Esophagus squamous epithelium (tissue), 5 donors: ENCODE measurements around the gene BPGM. TPM values are rescaled to one million over a fixed set of nuclear protein-coding genes. Genes with fewer than 3 reads are reported as not detected.

Source experiments
- DNase-seq: peaks from one replicate; lab custom pipeline; 2025; lab: John Stamatoyannopoulos, UW
- H3K27ac ChIP-seq, 4 donors: fragments of 200-600 bp; sonication (generic); one replicate each; pipeline ENCODE4 v1.5.1; 2016 to 2019; ENCODE audit warnings: mild to moderate bottlenecking in 1 of 4
- H3K27me3 ChIP-seq, 4 donors: fragments of 200-600 bp; sonication (generic); 1 replicate in 3 of 4; 2 replicates in 1 of 4; pipeline versions ENCODE4 v1.5.1 to v1.6.0; 2017 to 2021; ENCODE audit warnings: antibody characterized with exemption in 1 of 4
- H3K36me3 ChIP-seq, 3 donors: fragments of 200-600 bp; sonication (generic); one replicate each; pipeline ENCODE4 v1.5.1; 2016 to 2019
- H3K4me1 ChIP-seq, 3 donors: fragments of 200-600 bp; sonication (generic); one replicate each; pipeline ENCODE4 v1.5.1; 2017 to 2019
- H3K4me3 ChIP-seq, 4 donors: fragments of 200-600 bp; sonication (generic); 1 replicate in 3 of 4; 2 replicates in 1 of 4; pipeline ENCODE4 v1.5.1; 2016 to 2019; ENCODE audit warnings: mild to moderate bottlenecking in 2 of 4, moderate library complexity in 1 of 4
- H3K9me3 ChIP-seq, 3 donors: fragments of 200-600 bp; sonication (generic); one replicate each; pipeline ENCODE4 v1.5.1; 2016 to 2019
- POLR2A ChIP-seq, 4 donors: fragments of 450-650 bp; IDR thresholded peaks; one replicate each; pipeline ENCODE4 v1.6.1; 2017; ENCODE audit warnings: antibody characterized with exemption in 4 of 4, mild to moderate bottlenecking in 4 of 4, moderate library complexity in 3 of 4
- WGBS, 2 donors: methylation state at CpG; one replicate each; pipeline ENCODE4 v1.1.5; 2018; 5-methylcytosine and 5-hydroxymethylcytosine counted together
- intact Hi-C: fragments of 100-400 bp; cut with DNase I; formaldehyde crosslinking; loops from one replicate; pipeline ENCODE4 v1.15.0; 2022
- total RNA-seq, 4 donors: library from RNA; depleted of rRNA; stranded (reverse); fragments of >200 nt; gene quantifications; one replicate each; pipeline ENCODE4 v1.1.0, GENCODE V29; 2016
- TF ChIP-seq, protein P1 (sequence below), 6 experiments: fragments of 450-650 bp in 4 of 6; fragments of 200-600 bp in 2 of 6; sonication (generic) in 2 of 6; IDR thresholded peaks; one replicate each; pipeline ENCODE4 v1.5.1; 2016 to 2019; ENCODE audit warnings: antibody characterized with exemption in 6 of 6, mild to moderate bottlenecking in 4 of 6, moderate library complexity in 4 of 6
- donor health status: DM: yes; HTN: yes; CAD: no.

Gene BPGM
- total RNA-seq, result 10 to 100 TPM in 2 of 4 donors, 1 to 10 TPM in 2; 4.4 to 16.8 (median 11.3) TPM

DNA sequence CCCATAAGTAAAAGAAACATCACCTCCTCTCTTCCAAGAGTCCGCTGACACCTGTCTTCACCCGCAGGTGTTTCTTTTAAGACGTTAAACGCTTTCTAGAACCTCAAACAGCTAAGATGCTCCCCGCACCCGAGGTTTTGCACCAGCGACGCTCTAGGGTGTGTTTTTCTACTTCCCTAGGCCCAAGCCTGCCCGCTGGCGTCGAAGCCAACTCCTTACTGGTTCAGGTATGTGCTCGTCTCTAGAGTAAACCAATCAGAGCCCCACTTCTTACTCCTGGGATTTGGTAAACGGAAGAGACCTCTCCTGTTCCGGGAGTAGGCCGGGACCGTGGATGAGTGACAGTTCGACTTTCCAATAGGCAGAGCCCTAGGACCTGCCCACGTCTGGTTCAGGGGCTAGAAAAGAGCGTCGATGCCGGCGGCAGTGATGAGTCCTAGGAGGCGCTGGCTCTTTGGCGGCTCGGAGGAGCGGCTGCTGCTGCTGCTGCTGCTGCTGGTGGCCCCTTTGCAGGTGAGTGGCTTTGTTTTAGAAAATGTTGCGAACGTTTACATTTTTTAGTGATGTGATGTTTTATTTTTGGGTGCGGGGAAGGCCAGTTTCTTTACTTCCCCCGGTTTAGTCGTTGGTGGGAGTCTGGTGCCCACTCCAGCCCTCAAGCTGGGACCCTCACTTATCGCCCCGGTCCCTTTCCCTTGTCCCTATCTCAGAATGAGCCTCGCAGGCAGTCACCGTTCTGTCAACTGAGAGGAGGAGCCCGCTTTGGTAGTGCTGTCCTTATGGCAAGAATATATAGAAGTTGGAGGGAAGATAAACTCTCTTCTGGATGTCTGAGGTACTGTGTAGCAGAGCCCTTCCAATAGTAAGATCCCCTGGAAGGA lies at the start of gene BPGM:
BPGM (plus strand) TSS at position 429 of the 881 bp plus-strand sequence. CDS start 14,655 bp downstream, outside the sequence.
- Histone ChIP-seq H3K4me3 (peak within 1 kb of the TSS; percentile 46 to 76 (median 72)), H3K36me3 (no peaks in the 10 kb centered on the region), H3K4me1 (peaks cover 10 to 29% (median 12%) of the 10 kb centered on the region in 3 donors), H3K9me3 (no peaks in the 10 kb centered on the region), H3K27ac (peak within 1 kb of the TSS; percentile 79 to 89 (median 84)), H3K27me3 (no peaks in the 10 kb centered on the region)
- intact Hi-C loops, result no loop called here
- TF ChIP-seq, protein P1, sequence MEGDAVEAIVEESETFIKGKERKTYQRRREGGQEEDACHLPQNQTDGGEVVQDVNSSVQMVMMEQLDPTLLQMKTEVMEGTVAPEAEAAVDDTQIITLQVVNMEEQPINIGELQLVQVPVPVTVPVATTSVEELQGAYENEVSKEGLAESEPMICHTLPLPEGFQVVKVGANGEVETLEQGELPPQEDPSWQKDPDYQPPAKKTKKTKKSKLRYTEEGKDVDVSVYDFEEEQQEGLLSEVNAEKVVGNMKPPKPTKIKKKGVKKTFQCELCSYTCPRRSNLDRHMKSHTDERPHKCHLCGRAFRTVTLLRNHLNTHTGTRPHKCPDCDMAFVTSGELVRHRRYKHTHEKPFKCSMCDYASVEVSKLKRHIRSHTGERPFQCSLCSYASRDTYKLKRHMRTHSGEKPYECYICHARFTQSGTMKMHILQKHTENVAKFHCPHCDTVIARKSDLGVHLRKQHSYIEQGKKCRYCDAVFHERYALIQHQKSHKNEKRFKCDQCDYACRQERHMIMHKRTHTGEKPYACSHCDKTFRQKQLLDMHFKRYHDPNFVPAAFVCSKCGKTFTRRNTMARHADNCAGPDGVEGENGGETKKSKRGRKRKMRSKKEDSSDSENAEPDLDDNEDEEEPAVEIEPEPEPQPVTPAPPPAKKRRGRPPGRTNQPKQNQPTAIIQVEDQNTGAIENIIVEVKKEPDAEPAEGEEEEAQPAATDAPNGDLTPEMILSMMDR (IDR thresholded peaks at IDR 0.05), result peak in 1 of 6 experiments; percentile 27
- peak in 3 of 4 donors; percentile 94 to 97 (median 97) for TF ChIP-seq POLR2A (IDR thresholded peaks at IDR 0.05)
- 0% methylated on average over 21 to 28 of the region's 36 CpGs for WGBS, 2 donors
- peak; percentile 92 for DNase-seq

DNA sequence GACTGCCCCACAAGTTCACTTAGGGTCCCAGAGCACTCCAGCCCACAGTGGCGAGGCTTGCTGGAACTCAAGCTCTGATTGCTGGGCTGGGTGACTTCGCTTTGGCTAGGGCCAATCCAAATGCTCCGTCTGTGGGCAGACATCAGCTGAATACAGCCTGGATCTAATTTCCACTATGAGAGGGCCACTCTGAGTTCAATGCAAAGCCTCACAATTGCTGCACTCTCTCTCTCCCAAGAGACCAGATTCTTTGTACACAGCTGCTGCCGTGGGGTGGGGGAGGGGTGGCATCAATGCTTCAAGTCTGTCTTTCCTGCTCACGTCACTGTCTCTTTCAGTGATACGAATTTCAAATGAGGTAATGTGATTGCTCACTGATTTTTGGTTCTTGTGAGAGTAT lies 47.3 kb upstream of the BPGM start:
- 63 to 79% methylated on average over 3 to 5 of the region's 6 CpGs for WGBS, 2 donors
- H3K9me3 ChIP-seq, result no peaks in the 10 kb centered on the region
- DNase-seq, result no peak
- no peaks in the 10 kb centered on the region for H3K36me3 ChIP-seq
- intact Hi-C loops, result no loop called here
- no peak for TF ChIP-seq POLR2A (IDR thresholded peaks at IDR 0.05)
- TF ChIP-seq, protein P1 (IDR thresholded peaks at IDR 0.05), result no peak
- peaks cover 7 to 29% (median 8%) of the 10 kb centered on the region in 3 donors for H3K4me1 ChIP-seq
- H3K4me3 ChIP-seq, result no peak overlapping the region
- H3K27ac ChIP-seq, result no peak overlapping the region
- H3K27me3 ChIP-seq, result no peaks in the 10 kb centered on the region

DNA sequence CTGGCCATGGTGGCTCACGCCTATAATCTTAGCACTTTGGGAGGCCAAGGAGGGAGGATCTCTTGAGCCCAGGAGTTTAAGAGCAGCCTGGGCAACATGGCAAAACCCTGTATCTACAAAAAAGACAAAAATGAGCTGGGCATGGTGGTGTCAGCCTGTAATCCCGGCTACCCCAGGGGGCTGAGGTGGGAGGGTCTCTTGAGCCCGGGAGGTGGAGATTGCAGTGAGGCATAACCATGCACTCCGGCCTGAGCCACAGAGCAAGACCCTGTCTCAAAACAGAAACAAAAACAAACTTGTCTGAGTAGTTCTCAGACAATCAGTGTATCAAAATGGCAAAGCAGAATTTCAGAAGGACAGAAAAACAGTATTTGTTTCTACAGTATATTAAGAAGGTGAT lies 45.2 kb upstream of the BPGM start:
- 60 to 74% methylated on average over 4 of the region's 4 CpGs for WGBS, 2 donors
- H3K27ac ChIP-seq, result no peak overlapping the region
- no peaks in the 10 kb centered on the region for H3K27me3 ChIP-seq
- no peaks in the 10 kb centered on the region for H3K9me3 ChIP-seq
- TF ChIP-seq, protein P1 (IDR thresholded peaks at IDR 0.05), result no peak
- no peak for TF ChIP-seq POLR2A (IDR thresholded peaks at IDR 0.05)
- H3K36me3 ChIP-seq, result no peaks in the 10 kb centered on the region
- H3K4me1 ChIP-seq, result peaks cover 4 to 29% (median 5%) of the 10 kb centered on the region in 3 donors
- no peak overlapping the region for H3K4me3 ChIP-seq
- intact Hi-C loops, result loop anchor here (10.0 kb wide), 1 partner anchor 167 kb away; no protein-coding TSS in a partner anchor
- no peak for DNase-seq

- TF ChIP-seq, protein P1 (IDR thresholded peaks at IDR 0.05), result no peak
- no peak for TF ChIP-seq POLR2A (IDR thresholded peaks at IDR 0.05)
- H3K4me1 ChIP-seq, result peaks cover 4 to 32% (median 5%) of the 10 kb centered on the region in 3 donors
- WGBS, 2 donors, result 51 to 64% methylated on average over 11 of the region's 11 CpGs
- intact Hi-C loops, result loop anchor here (10.0 kb wide), 1 partner anchor 168 kb away; no protein-coding TSS in a partner anchor
- H3K27me3 ChIP-seq, result no peaks in the 10 kb centered on the region
- peak overlapping the region; percentile 37 to 60 (median 48) for H3K27ac ChIP-seq
- H3K36me3 ChIP-seq, result no peaks in the 10 kb centered on the region
- no peak for DNase-seq
- H3K4me3 ChIP-seq, result peak overlapping the region in 2 of 4 donors; percentile 0 to 29
- no peaks in the 10 kb centered on the region for H3K9me3 ChIP-seq
Observed at GRCh38 chr7:134602881-134603451, 43.7 kb upstream of the BPGM start.
